Left kidney (tissue), 2 donors: ENCODE data around the gene ZNF185. TPM values are rescaled to one million over a fixed set of nuclear protein-coding genes. Genes with fewer than 3 reads are reported as not detected.
"Not testable (repeated sequence)": the region's sequence is repeated elsewhere in the genome, so short reads cannot be mapped to it uniquely, and the experiment has no call there.

Experiments used
- DNase-seq: peaks from one replicate; pipeline ENCODE4 v3.0.0-alpha.2; 2013
- polyA plus RNA-seq: library from polyadenylated mRNA; unstranded; fragments of 120-200 nt; gene quantifications from one replicate; pipeline ENCODE4 v1.2.1, GENCODE V29; 2013; ENCODE audit not compliant: insufficient read length

Gene ZNF185
- polyA plus RNA-seq, 1 donor: 42.6 TPM

DNA sequence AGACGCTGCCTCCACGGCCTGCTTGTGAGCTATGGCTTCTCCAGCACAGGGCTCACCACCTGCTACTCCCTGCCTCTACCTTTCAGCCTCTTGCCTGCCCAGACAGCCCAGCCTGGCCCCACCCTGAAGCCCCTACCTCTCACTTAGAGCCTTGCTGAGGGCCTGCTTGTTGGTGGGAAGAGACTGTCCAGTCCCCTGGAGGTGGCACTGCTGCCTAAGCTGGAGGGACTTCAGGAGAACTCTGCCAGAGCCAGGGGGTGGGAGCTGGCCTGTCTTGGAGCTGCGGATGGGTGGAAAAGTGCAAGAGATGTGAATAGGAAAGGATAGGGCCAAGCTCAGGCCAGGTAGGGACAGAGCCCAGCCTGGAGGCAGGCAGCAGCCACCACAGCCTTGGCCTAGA is 2.7 kb upstream of the ZNF185 start:
- no peak for DNase-seq

- no peak for DNase-seq
These were observed 2.0 kb upstream of the ZNF185 start for GRCh38 chrX:152895724-152896420.

- DNase-seq: no peak
These were observed 1.4 kb upstream of the ZNF185 start for GRCh38 chrX:152896450-152896849.

GRCh38 chrX:152898442-152898841 is 575 bp downstream of the ZNF185 start:
- no peak for DNase-seq

GRCh38 chrX:152899111-152899873 is 1.4 kb downstream of the ZNF185 start:
- DNase-seq: no peak

DNA sequence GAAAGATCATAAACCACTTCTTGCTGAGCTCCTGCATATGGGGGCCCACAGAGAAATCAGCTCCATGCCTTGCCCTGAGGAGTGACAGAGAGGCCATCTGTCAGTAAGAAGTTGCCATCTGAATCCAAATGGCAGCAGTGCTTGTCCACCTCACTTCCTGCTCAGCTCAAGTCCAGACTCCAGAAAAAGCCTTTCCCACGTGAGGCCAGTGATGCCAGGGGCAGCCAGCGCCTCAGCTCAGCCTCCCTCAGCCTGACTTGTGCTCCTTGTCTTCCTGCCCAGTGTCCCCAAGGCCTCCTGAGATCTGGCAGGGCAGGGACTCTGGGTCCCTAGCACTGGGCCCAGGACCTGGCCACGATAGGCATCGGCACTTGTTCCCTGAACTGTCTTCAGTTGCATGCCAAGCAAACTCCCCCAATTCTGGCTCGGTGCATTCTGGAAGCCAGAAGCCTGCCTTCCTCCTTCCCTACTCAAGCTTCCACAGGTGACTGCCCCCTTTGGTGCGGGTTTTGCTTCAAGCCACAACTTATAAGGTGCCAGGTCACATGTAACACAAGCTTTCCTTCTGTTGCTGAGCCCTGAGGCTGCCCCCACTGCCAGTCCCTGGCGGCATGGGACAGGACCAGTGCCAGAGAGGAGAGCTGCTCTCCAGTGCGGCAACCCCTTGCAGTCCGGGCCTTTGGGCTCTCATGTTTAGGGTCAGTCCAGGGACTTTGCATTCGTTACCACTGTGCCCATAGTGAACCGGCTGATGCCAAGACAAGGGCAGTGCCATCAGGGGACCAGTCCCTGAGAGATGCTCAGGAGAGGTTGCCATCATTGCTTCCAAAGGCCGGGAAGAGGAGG is 2.2 kb downstream of the ZNF185 start:
- DNase-seq: no peak

DNA sequence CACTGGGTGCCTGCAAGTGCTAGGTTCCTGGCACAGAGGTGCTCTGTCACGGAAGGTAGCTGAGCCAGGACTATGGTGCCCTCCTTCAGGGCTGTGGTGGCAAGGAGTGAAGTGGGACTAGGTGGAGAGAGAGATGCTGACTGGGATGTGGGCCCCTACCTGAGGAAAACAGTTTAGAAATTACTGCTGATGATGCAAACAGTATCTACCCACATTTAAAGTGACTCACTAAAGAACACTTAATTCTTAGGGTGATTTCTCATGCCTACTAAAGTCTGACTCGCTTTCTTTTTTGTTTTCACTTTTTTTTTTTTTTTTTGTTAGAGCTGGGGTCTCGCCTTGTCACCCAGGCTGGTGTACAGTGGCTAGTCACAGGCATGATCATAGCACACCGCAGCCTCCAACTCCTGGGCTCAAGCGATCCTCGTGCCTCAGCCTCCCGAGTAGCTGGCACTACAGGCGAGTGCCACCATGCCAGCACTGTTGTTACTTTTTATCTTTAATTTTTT is 3.1 kb downstream of the ZNF185 start:
- no peak for DNase-seq

DNA sequence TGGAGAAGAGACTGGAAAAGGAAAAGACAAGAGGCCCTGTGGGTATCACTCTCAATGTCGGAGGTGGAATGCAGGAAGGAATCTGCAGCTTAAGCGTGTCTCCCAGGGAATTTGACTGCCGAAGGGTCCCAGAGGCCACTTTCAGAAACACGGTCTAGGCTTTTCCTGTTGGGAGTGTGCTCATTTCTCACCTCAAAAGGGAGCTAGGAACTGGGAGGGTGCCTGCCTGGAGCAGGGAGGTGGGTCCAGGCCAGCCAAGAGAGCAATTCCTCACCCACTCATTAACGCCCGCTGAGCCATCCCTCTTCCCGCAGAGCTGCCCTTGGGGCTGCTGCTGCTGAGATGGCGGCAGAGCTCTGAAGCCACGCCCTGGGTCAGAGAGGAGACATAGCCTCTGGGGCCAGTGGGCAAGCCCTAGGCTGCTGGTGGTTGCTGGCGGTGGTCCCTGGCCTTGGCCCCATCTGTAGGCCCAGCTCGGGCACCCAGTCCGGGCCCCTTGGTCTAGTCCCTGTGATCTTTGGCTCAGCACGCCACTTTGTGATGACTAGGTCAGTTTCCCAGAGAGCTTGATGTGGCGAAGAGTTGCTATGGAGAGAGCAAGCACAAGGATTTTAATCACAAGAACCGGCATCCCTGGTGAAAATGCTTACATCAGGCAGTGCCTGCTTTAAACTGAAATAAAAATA is 4.1 kb downstream of the ZNF185 start:
- DNase-seq: no peak

GRCh38 chrX:152902502-152902820 is 4.6 kb downstream of the ZNF185 start:
- DNase-seq: no peak

GRCh38 chrX:152903589-152903988 is 5.7 kb downstream of the ZNF185 start:
- no peak for DNase-seq

DNA sequence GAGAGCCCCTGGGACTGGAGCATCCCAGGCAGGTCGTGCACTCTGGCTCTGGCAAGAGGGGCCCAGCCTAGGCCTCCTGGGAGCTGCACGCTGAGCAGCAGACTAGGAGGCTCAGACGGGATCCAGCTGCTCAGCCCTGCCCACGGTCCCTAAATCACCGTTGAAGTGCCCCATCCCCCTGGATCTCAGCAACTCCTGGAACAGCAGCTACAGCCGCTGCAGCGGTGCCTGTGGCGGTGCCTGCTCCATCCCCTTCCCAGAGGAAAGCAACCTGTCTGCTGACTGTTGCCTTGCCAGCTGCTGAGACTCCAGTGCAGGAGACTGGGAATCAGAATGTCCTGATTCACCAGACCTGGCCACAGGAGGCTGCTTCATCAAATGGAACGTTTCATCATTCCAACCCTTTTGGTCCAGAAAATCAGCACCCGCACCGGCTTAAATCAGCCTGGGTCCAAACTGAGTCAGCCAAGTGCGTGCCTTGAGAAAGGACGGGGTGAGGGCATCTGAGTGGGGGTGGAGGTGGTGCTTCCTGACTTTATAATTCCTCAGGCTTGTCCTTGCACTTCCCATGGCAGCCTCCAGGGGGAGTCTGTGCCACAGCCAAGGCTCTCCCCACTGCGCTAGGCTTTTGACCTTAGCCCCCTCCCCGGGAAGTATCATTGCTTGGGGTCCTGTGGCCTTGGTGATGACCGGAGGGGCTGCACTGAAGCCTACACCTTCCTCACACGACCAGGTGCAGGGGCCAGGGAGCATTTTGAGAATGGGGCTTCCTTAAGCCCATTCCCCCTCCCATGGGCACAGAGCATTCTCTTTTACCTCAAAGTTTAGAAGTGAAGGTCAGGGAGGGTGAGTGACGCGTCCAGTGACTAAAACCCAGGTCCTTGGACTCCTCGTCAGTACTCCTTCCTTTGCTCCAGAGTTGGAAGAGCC is 6.5 kb downstream of the ZNF185 start:
- DNase-seq: peak; percentile 40

DNA sequence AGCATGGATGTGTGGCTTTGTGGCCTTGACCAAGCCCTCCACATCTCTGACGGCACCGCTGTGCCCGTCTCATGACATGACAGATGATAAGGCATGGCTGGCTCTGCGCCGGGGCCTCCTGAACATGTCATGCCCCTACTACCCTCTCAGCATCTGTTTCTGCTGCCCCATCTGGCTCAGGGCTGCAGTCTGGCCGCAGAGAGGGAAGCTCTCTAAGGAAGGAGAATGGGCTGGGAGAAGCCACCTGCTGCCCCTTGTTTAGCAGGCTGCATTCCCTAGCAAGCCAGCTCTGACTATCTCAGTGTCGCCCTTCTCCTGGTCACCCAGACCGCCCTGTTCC is 7.2 kb downstream of the ZNF185 start:
- no peak for DNase-seq

GRCh38 chrX:152907084-152907651 is 9.3 kb downstream of the ZNF185 start:
- DNase-seq: peak; percentile 46

GRCh38 chrX:152908486-152908885 is 10.6 kb downstream of the ZNF185 start:
- no peak for DNase-seq

DNA sequence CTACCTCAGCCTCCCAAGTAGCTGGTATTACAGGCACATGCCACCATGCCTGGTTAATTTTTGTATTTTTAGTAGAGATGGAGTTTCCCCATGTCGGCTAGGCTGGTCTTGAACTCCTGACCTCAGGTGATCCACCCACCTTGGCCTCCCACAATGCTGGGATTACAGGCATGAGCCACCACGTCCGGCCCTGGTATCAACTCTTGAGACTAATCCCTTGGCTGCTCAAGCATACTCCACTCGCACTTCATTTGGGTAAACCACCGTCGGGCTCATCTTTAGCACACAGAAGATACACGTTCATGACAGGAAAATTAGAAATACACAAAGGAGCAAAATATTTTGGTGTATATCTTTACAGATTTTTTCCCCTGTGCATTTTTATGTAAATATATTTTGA is 12.2 kb downstream of the ZNF185 start:
- not testable (repeated sequence) for DNase-seq

GRCh38 chrX:152912106-152912505 is 14.2 kb downstream of the ZNF185 start:
- no peak for DNase-seq

DNA sequence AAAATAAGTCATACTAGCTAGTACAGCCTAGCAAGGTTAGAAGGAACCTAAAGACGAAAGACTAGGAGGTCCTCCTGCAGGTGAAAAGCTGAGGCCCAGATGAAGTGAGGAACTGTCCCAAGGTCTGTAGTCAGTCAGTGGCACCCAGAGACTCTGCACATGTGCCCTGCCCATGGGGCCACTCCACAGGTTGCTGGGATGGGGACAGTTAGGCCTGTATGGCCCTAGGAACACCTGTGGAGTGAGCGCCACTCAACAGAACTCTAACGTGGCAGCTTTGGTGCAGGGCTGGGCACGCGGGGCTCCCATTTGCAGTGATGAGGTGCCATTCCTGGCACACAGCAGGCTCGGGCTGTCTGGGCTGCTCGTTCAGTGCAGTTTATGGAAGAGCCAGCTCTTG is 14.8 kb downstream of the ZNF185 start:
- DNase-seq: no peak

DNA sequence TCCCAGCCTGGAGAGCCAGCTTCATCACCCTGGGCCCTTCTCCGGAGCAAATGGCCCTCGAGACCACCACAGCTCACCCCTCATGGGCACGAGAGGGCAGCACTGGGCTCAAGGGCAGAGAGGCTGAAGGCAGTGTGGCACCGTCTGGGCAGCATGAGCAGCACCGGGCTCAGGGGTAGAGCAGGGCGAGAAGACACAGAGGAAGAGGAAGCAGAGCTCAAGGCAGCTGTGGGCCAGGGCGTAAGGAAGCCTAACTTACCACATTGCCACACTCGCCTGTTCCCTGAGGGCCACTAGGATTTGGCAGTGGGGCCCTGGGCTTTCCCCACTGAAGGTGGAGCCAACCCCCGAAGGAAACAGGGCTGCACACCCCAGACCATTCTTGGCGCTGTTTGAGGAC is 15.5 kb downstream of the ZNF185 start:
- no peak for DNase-seq

DNA sequence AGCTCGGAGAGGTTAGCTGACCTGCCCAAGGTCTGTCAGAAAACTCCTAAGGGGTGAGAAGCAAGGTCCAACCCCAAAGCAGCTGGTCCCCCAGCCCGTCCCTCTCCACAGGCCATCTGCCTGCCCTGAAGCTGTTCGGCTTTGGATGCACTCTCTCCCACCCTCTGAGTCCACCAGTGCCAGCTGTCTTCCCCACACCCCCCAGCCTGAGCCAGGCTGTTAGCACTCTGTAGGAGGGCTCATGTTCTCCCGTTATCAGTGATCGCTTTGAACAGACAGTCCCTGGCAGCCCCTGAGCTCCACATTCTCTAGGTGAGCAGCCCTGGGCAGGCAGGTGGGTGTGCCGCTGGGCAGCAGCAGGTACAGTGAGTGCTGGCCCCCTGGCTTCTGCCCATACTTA is 16.0 kb downstream of the ZNF185 start:
- DNase-seq: no peak

DNA sequence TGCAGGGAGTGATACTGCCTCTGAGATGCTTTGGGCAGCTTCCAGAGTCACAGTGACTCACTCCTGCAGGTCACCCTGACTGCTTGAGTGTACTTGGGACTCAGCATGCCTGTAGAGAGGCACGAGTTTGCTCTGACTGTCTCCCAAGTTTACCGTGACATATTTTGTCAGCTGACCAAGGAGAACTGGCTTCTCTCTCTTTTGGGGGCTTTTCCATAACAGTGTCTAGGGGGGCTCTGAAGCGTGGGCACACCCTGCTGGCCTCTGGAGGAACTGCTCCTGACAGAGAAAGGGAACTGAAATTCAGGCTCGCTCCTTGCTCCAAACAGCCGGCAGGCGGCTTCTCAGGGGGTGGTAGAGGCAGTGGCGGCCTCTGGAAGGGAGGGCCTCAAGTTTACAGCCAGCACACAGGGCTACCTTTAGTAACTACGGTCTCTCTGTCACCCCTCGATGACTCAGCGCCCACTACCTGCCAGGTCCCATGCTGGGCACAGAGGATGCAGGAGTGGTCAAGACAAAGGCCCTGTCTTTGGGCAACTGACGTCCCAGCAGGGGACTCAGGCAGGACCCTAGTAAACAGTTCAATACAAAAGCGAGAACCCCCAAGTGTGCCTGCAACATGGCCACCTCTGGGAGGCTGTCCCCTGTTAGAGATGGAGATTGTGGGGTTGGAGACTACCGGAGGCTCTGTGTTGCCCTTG is 17.8 kb downstream of the ZNF185 start:
- peak; percentile 37 for DNase-seq
